GM12872 (cell line): ENCODE measurements around the gene NRSN2.

ENCODE experiments used
- CTCF ChIP-seq: IDR thresholded peaks from 3 replicates; pipeline ENCODE4 v1.5.1; 2011; ENCODE audit warnings: low read depth, mild to moderate bottlenecking, low read length, moderate library complexity; ENCODE audit not compliant: insufficient read depth

NRSN2 gene

GRCh38 chr20:363319-364078 lies 16.6 kb downstream of the NRSN2 start:
- TF ChIP-seq CTCF, result no peak

- no peak for TF ChIP-seq CTCF
Observed at GRCh38 chr20:364905-365794, 18.2 kb downstream of the NRSN2 start.

- TF ChIP-seq CTCF, result no peak
Observed at GRCh38 chr20:366041-366718, 19.3 kb downstream of the NRSN2 start.

- no peak for TF ChIP-seq CTCF
Observed at GRCh38 chr20:366719-367485, 20.0 kb downstream of the NRSN2 start.

GRCh38 chr20:367486-367887 lies 20.6 kb downstream of the NRSN2 start:
- TF ChIP-seq CTCF, result no peak

- TF ChIP-seq CTCF, result no peak
Observed at GRCh38 chr20:368915-369314, 22.0 kb downstream of the NRSN2 start.

- no peak for TF ChIP-seq CTCF
Observed at GRCh38 chr20:370151-370600, 23.3 kb downstream of the NRSN2 start.
